ENCODE results near the gene CHD1L.

DNA sequence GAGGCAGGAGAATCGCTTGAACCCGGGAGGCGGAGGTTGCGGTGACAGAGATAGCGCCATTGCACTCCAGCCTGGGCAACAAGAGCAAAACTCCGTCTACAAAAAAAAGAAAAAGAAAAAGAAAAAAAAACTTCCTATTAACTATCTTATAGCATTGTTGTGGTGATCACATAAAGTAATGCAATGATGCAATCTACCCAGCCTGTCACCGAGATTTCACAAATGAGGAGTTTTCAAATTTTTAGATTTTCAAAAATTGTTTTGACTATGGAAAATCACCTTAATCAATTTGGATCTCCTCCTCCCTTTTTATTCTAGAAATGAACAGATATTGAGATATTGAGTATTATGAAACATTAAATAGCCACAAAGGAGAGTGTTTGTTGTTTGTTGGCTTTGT lies 25.3 kb upstream of the CHD1L start:
- TF ChIP-seq, protein P1, sequence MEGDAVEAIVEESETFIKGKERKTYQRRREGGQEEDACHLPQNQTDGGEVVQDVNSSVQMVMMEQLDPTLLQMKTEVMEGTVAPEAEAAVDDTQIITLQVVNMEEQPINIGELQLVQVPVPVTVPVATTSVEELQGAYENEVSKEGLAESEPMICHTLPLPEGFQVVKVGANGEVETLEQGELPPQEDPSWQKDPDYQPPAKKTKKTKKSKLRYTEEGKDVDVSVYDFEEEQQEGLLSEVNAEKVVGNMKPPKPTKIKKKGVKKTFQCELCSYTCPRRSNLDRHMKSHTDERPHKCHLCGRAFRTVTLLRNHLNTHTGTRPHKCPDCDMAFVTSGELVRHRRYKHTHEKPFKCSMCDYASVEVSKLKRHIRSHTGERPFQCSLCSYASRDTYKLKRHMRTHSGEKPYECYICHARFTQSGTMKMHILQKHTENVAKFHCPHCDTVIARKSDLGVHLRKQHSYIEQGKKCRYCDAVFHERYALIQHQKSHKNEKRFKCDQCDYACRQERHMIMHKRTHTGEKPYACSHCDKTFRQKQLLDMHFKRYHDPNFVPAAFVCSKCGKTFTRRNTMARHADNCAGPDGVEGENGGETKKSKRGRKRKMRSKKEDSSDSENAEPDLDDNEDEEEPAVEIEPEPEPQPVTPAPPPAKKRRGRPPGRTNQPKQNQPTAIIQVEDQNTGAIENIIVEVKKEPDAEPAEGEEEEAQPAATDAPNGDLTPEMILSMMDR (IDR thresholded peaks at IDR 0.05; ENCODE audit: low read length), result no peak
- no peak for TF ChIP-seq EZH2 (optimal IDR thresholded peaks at IDR 0.05; ENCODE audit: low read depth, low read length)

Data from MM.1S (cell line).